Neural progenitor cell (in vitro differentiated cells): Measurements from ENCODE around the gene ORM1. TPM values are rescaled to one million over a fixed set of nuclear protein-coding genes. Genes with fewer than 3 reads are reported as not detected.
A peak's percentile ranks its signal among the peaks of the same experiment; 100 is the strongest.

Experiments used
- DNase-seq: peaks from one replicate; pipeline ENCODE4 v3.0.0-alpha.2; 2016; ENCODE audit warnings: low spot score
- H2AFZ ChIP-seq: fragments of 200-600 bp; sonication (generic); replicated peaks from 2 replicates; pipeline ENCODE4 v1.6.1; 2016; ENCODE audit warnings: antibody characterized with exemption
- H3F3A ChIP-seq: fragments of 200-600 bp; sonication (generic); 2 replicates; pipeline ENCODE4 v1.6.1; 2016; ENCODE audit warnings: antibody characterized with exemption, low read depth
- H3K27ac ChIP-seq: fragments of 200-600 bp; sonication (generic); 2 replicates; pipeline ENCODE4 v1.5.1; 2016; ENCODE audit warnings: mild to moderate bottlenecking
- H3K27me3 ChIP-seq: fragments of 200-600 bp; sonication (generic); 2 replicates; pipeline ENCODE4 v1.6.1; 2016; ENCODE audit warnings: mild to moderate bottlenecking, moderate library complexity
- H3K36me3 ChIP-seq: fragments of 200-600 bp; sonication (generic); 2 replicates; pipeline ENCODE4 v1.5.1; 2016
- H3K4me1 ChIP-seq: fragments of 200-600 bp; sonication (generic); 2 replicates; pipeline ENCODE4 v1.6.1; 2016; ENCODE audit warnings: mixed run types
- H3K4me2 ChIP-seq: fragments of 200-600 bp; sonication (generic); 2 replicates; pipeline ENCODE4 v1.6.1; 2016
- H3K4me3 ChIP-seq: fragments of 200-600 bp; sonication (generic); 2 replicates; pipeline ENCODE4 v1.5.1; 2016
- H3K79me2 ChIP-seq: fragments of 200-600 bp; sonication (generic); 2 replicates; pipeline ENCODE4 v1.6.1; 2016; ENCODE audit warnings: low read depth
- H3K9ac ChIP-seq: fragments of 200-600 bp; sonication (generic); 2 replicates; pipeline ENCODE4 v1.6.1; 2016
- H3K9me3 ChIP-seq: fragments of 200-600 bp; sonication (generic); 2 replicates; pipeline ENCODE4 v1.5.1; 2016; ENCODE audit warnings: low read depth
- H4K20me1 ChIP-seq: fragments of 200-600 bp; sonication (generic); 2 replicates; pipeline ENCODE4 v1.6.1; 2016; ENCODE audit warnings: low read depth
- H3K27ac Mint-ChIP-seq: 3 replicates; pipeline ENCODE4 v1.8.0; 2021; ENCODE audit warnings: mixed read lengths
- H3K27me3 Mint-ChIP-seq: 2 replicates; pipeline ENCODE4 v1.8.0; 2022; ENCODE audit warnings: low read depth, mild to moderate bottlenecking, inconsistent platforms, moderate library complexity, mixed read lengths; ENCODE audit not compliant: insufficient read depth
- H3K36me3 Mint-ChIP-seq: 3 replicates; pipeline ENCODE4 v1.8.0; 2021; ENCODE audit warnings: mixed read lengths
- H3K4me1 Mint-ChIP-seq: 3 replicates; pipeline ENCODE4 v1.8.0; 2021; ENCODE audit warnings: mixed read lengths
- H3K4me3 Mint-ChIP-seq: 3 replicates; pipeline ENCODE4 v1.8.0; 2021; ENCODE audit warnings: mild to moderate bottlenecking, moderate library complexity, mixed read lengths
- H3K9me3 Mint-ChIP-seq: 3 replicates; pipeline ENCODE4 v1.8.0; 2020; ENCODE audit warnings: mixed read lengths
- CTCF ChIP-seq: fragments of 200-600 bp; sonication (generic); IDR thresholded peaks from 2 replicates; pipeline ENCODE4 v1.5.1; 2017; ENCODE audit warnings: antibody characterized with exemption, mild to moderate bottlenecking
- EZH2 ChIP-seq: fragments of 200-600 bp; sonication (generic); IDR thresholded peaks from 2 replicates; pipeline ENCODE4 v1.6.1; 2017; ENCODE audit warnings: antibody characterized with exemption, mild to moderate bottlenecking, moderate library complexity
- EZH2phosphoT487 ChIP-seq: fragments of 200-600 bp; sonication (generic); IDR thresholded peaks from 2 replicates; pipeline ENCODE4 v1.6.1; 2017; ENCODE audit warnings: antibody characterized with exemption
- total RNA-seq: library from RNA; depleted of rRNA; stranded (reverse); fragments of >200 nt; gene quantifications from 2 replicates; pipeline ENCODE4 v1.2.3, GENCODE V29; 2015; ENCODE audit warnings: low replicate concordance

Gene ORM1
- total RNA-seq, 1 donor from 2014 or later, result not detected

- Mint-ChIP-seq H3K4me1 (peaks cover 22% of the 10 kb centered on the region), H3K27me3 (peaks cover 4% of the 10 kb centered on the region), H3K27ac (no peak overlapping the region), H3K36me3 (peaks cover 16% of the 10 kb centered on the region), H3K4me3 (peak overlapping the region; percentile 9), H3K9me3 (no peaks in the 10 kb centered on the region)
- H3K79me2 ChIP-seq, result no peaks in the 10 kb centered on the region
- TF ChIP-seq EZH2 (no peak), CTCF (no peak), EZH2phosphoT487 (no peak)
- H3K4me1 ChIP-seq, result peaks cover 10% of the 10 kb centered on the region
- H3K9me3 ChIP-seq, result no peaks in the 10 kb centered on the region
- no peaks in the 10 kb centered on the region for H3K36me3 ChIP-seq
- no peak overlapping the region for H3K27ac ChIP-seq
- no peak for DNase-seq
- H3K9ac ChIP-seq, result no peak overlapping the region
- no peak overlapping the region for H3K4me2 ChIP-seq
- no peaks in the 10 kb centered on the region for H3K27me3 ChIP-seq
- H3K4me3 ChIP-seq, result no peak overlapping the region
- H4K20me1 ChIP-seq, result no peaks in the 10 kb centered on the region
- H2AFZ ChIP-seq, result no peak overlapping the region
- H3F3A ChIP-seq, result no peaks in the 10 kb centered on the region
Observed at GRCh38 chr9:114349713-114350480, 27.0 kb downstream of the ORM1 start.

- Histone ChIP-seq H2AFZ (no peak overlapping the region), H3K4me1 (peaks cover 10% of the 10 kb centered on the region), H3K4me2 (no peak overlapping the region), H3F3A (no peaks in the 10 kb centered on the region), H3K4me3 (no peak overlapping the region), H4K20me1 (no peaks in the 10 kb centered on the region), H3K27me3 (no peaks in the 10 kb centered on the region), H3K79me2 (no peaks in the 10 kb centered on the region), H3K9ac (no peak overlapping the region), H3K9me3 (no peaks in the 10 kb centered on the region), H3K27ac (no peak overlapping the region), H3K36me3 (no peaks in the 10 kb centered on the region)
- TF ChIP-seq EZH2phosphoT487 (no peak), EZH2 (no peak)
- H3K9me3 Mint-ChIP-seq, result no peaks in the 10 kb centered on the region
- H3K36me3 Mint-ChIP-seq, result peaks cover 16% of the 10 kb centered on the region
- no peak overlapping the region for H3K27ac Mint-ChIP-seq
- H3K4me3 Mint-ChIP-seq, result no peak overlapping the region
- H3K4me1 Mint-ChIP-seq, result peaks cover 22% of the 10 kb centered on the region
- DNase-seq, result no peak
- H3K27me3 Mint-ChIP-seq, result peaks cover 4% of the 10 kb centered on the region
Observed at GRCh38 chr9:114350636-114351401, 27.9 kb downstream of the ORM1 start.

- DNase-seq, result no peak
- H3K27me3 ChIP-seq, result no peaks in the 10 kb centered on the region
- H3K9me3 ChIP-seq, result no peaks in the 10 kb centered on the region
- no peaks in the 10 kb centered on the region for H4K20me1 ChIP-seq
- no peak overlapping the region for H2AFZ ChIP-seq
- no peak overlapping the region for H3K9ac ChIP-seq
- no peak for TF ChIP-seq CTCF
- no peak for TF ChIP-seq EZH2
- TF ChIP-seq EZH2phosphoT487, result no peak
- H3K27ac ChIP-seq, result no peak overlapping the region
- H3K27me3 Mint-ChIP-seq, result peaks cover 4% of the 10 kb centered on the region
- H3K79me2 ChIP-seq, result no peaks in the 10 kb centered on the region
- H3K4me3 ChIP-seq, result no peak overlapping the region
- no peaks in the 10 kb centered on the region for H3K9me3 Mint-ChIP-seq
- no peak overlapping the region for H3K4me2 ChIP-seq
- no peaks in the 10 kb centered on the region for H3K36me3 ChIP-seq
- no peak overlapping the region for H3K4me3 Mint-ChIP-seq
- no peaks in the 10 kb centered on the region for H3F3A ChIP-seq
- H3K4me1 Mint-ChIP-seq, result peaks cover 22% of the 10 kb centered on the region
- H3K4me1 ChIP-seq, result peaks cover 10% of the 10 kb centered on the region
- H3K27ac Mint-ChIP-seq, result no peak overlapping the region
- peaks cover 15% of the 10 kb centered on the region for H3K36me3 Mint-ChIP-seq
Observed at GRCh38 chr9:114351932-114352331, 29.0 kb downstream of the ORM1 start.
